Stimulated activated CD8-positive, alpha-beta memory T cell treated with anti-CD3 and anti-CD28 coated beads, Interleukin-7, amount 100 ng/mL, for 4 hours (primary cell): ENCODE data around the gene CTSA.

ENCODE experiments used
- DNase-seq, 2 donors: peaks; one replicate each; pipeline ENCODE4 v3.0.0-alpha.2; 2020; ENCODE audit warnings: low read depth in 2 of 2

Gene CTSA

DNA sequence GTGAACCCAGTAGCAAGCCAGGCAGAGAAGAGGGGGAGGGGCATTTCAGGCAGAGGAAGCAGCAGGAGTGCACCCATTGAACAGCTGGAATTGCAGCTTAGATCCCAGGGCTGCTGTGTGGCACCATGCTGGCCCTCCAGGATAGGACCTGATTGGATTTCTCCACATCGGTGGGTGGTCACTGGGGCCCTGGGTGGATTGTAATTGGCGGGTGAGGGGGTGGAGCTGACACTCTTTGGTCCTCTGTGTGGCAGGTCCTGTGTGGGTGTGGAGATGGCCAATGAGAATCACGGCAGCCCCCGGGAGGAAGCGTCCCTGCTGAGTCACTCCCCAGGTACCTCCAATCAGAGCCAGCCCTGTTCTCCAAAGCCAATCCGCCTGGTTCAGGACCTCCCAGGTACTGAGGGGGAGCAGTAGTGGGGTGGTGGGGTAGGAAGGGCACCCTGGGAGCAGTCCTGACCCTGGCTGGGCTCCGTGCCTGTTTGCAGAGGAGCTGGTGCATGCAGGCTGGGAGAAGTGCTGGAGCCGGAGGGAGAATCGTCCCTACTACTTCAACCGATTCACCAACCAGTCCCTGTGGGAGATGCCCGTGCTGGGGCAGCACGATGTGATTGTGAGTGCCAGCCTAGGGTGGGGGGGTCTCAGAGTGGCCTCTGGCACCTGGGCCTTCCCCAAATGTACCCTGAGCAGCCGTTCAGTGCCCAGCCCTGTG lies 47.7 kb downstream of the CTSA start:
- no peak for DNase-seq

GRCh38 chr20:45940053-45940452 lies 48.9 kb downstream of the CTSA start:
- DNase-seq: no peak

DNA sequence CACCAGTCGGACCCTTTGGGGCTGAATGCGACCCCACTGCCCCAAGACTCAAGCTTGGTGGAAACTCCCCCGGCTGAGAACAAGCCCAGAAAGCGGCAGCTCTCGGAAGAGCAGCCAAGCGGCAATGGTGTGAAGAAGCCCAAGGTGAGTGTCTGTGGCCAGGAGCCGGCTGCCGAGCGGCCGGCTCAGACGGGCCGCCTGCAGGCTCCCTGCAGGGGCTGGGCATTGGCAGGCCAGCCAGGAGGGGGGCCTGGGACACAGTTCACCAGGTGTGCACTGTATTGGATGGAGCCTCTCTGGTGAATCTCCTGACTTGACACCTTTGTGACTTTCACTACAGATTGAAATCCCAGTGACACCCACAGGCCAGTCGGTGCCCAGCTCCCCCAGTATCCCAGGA lies 49.3 kb downstream of the CTSA start:
- no peak for DNase-seq

GRCh38 chr20:45943613-45944012 lies 52.5 kb downstream of the CTSA start:
- no peak for DNase-seq

- no peak for DNase-seq
Measured at GRCh38 chr20:45944151-45944964, 53.2 kb downstream of the CTSA start.

GRCh38 chr20:45944965-45945677 lies 54.0 kb downstream of the CTSA start:
- DNase-seq: no peak

DNA sequence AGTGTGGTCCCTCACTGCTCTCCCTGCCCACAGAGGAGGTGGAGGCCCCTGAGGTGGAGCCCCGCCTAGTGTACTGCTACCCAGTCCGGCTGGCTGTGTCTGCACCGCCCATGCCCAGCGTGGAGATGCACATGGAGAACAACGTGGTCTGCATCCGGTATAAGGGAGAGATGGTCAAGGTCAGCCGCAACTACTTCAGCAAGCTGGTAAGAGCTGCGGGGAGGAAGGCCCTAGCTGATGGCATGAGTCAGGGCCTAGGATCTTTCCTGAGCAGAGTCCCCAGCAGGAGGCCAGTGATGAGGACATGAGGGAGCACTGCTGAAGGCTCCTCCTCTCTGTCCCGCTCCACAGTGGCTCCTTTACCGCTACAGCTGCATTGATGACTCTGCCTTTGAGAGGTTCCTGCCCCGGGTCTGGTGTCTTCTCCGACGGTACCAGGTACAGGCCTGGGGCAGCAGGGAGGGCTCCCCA lies 54.6 kb downstream of the CTSA start:
- DNase-seq: no peak

GRCh38 chr20:45946149-45946970 lies 55.2 kb downstream of the CTSA start:
- peak; percentile 63 to 65 for DNase-seq

DNA sequence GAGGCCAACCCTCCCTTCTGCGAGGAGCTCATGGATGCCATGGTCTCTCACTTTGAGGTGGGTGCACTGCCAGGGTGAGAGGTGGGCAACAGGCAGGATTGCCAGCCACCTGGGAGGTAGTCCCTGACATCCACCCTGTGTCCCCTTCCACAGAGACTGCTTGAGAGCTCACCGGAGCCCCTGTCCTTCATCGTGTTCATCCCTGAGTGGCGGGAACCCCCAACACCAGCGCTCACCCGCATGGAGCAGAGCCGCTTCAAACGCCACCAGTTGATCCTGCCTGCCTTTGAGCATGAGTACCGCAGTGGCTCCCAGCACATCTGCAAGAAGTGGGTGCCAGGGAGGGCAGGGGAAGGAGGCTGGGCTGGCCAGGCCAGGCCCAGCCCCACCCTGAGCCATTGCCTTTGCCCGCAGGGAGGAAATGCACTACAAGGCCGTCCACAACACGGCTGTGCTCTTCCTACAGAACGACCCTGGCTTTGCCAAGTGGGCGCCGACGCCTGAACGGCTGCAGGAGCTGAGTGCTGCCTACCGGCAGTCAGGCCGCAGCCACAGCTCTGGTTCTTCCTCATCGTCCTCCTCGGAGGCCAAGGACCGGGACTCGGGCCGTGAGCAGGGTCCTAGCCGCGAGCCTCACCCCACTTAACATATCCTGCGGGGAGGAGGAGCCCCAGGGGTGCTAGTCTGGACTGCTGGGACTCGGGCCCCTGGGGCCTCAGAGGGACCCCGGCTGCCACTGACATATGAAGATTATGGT lies 56.2 kb downstream of the CTSA start:
- no peak for DNase-seq

DNA sequence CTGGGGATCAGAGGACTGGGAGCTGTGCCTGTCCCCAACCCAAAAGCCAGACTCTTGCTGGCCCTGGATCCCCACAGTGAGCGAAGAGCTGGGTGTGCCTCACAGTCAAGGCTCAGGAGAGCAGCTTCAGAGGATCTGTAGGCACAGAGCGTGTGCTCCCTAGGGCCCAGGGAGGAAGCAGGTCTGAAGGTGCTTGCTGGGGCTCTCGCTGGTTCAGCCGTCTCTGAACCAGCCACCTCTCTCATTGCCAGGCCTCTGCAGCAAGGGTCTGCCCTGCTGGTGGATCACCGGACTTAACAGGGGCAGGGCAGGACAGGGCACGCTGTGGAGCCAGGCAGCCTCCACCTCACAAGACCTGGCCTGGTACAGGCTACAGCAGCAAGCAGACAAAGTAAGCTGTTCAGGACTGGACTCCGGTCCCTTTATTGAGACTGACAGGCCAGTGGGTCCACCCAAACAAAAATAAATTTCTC lies 57.2 kb downstream of the CTSA start:
- DNase-seq: no peak
